ACHN (cell line): ENCODE measurements around the gene PXMP2.
A peak's percentile ranks its signal among the peaks of the same experiment; 100 is the strongest.

Experiments used
- DNase-seq: peaks from one replicate; pipeline ENCODE4 v3.0.0-alpha.2; 2015
- in situ Hi-C: cut with HindIII; loops from 2 replicates; pipeline ENCODE4 v1.10.0; 2017; ENCODE audit warnings: low sequenced_read_pairs, low pct_ligation_motif_present, low pct_unique_long_range_greater_than_20kb

Gene PXMP2

GRCh38 chr12:132716356-132716755 is 29.0 kb downstream of the PXMP2 start:
- in situ Hi-C loops: no loop called here
- no peak for DNase-seq

- in situ Hi-C loops: no loop called here
- DNase-seq: no peak
Measured at GRCh38 chr12:132717011-132717410, 29.6 kb downstream of the PXMP2 start.

GRCh38 chr12:132717531-132718387 is 30.4 kb downstream of the PXMP2 start:
- no peak for DNase-seq
- in situ Hi-C loops: no loop called here

- in situ Hi-C loops: no loop called here
- DNase-seq: no peak
Measured at GRCh38 chr12:132718644-132719043, 31.3 kb downstream of the PXMP2 start.

- DNase-seq: no peak
- in situ Hi-C loops: no loop called here
Measured at GRCh38 chr12:132719141-132719953, 32.0 kb downstream of the PXMP2 start.

- in situ Hi-C loops: no loop called here
- DNase-seq: no peak
Measured at GRCh38 chr12:132719954-132720324, 32.6 kb downstream of the PXMP2 start.

- DNase-seq: no peak
- in situ Hi-C loops: no loop called here
Measured at GRCh38 chr12:132720606-132721345, 33.4 kb downstream of the PXMP2 start.

GRCh38 chr12:132723015-132723763 is 35.8 kb downstream of the PXMP2 start:
- no peak for DNase-seq
- in situ Hi-C loops: no loop called here

- in situ Hi-C loops: no loop called here
- DNase-seq: no peak
Measured at GRCh38 chr12:132723764-132724140, 36.4 kb downstream of the PXMP2 start.

GRCh38 chr12:132724506-132725241 is 37.3 kb downstream of the PXMP2 start:
- no peak for DNase-seq
- in situ Hi-C loops: no loop called here

- no peak for DNase-seq
- in situ Hi-C loops: no loop called here
Measured at GRCh38 chr12:132726386-132726785, 39.0 kb downstream of the PXMP2 start.

- DNase-seq: no peak
- in situ Hi-C loops: no loop called here
Measured at GRCh38 chr12:132727091-132727794, 39.9 kb downstream of the PXMP2 start.

GRCh38 chr12:132728502-132728901 is 41.1 kb downstream of the PXMP2 start:
- in situ Hi-C loops: no loop called here
- DNase-seq: no peak

GRCh38 chr12:132729541-132730320 is 42.3 kb downstream of the PXMP2 start:
- in situ Hi-C loops: no loop called here
- peak; percentile 35 for DNase-seq

GRCh38 chr12:132730353-132730752 is 43.0 kb downstream of the PXMP2 start:
- in situ Hi-C loops: no loop called here
- DNase-seq: no peak

GRCh38 chr12:132731574-132731973 is 44.2 kb downstream of the PXMP2 start:
- in situ Hi-C loops: no loop called here
- DNase-seq: no peak

GRCh38 chr12:132734206-132734605 is 46.8 kb downstream of the PXMP2 start:
- in situ Hi-C loops: no loop called here
- no peak for DNase-seq
